Heart left ventricle (tissue), 16 donors: ENCODE measurements around the gene RPS17. TPM values are rescaled to one million over a fixed set of nuclear protein-coding genes. Genes with fewer than 3 reads are reported as not detected.

Experiments used
- ATAC-seq, 4 donors: fragments of 200-7000 bp; cut with Tn5 transposase; one replicate each; pipeline ENCODE4 v1.9.1; 2020 to 2022; ENCODE audit warnings: moderate library complexity in 4 of 4, mild to moderate bottlenecking in 3 of 4, moderate number of reproducible peaks in 1 of 4
- DNase-seq, 5 donors: peaks; one replicate each; pipeline ENCODE4 v3.0.0-alpha.2; 2020
- H3K27ac ChIP-seq, 12 donors: fragments of 200-600 bp; sonication (generic) in 4 of 12; one replicate each; pipeline versions ENCODE4 v1.5.0 to v1.8.0; 2016 to 2022; ENCODE audit warnings: mild to moderate bottlenecking in 2 of 12
- H3K27me3 ChIP-seq, 9 donors: fragments of 200-600 bp; sonication (generic) in 2 of 9; one replicate each; pipeline versions ENCODE4 v1.5.1 to v1.8.0; 2016 to 2022; ENCODE audit warnings: mild to moderate bottlenecking in 3 of 9
- H3K36me3 ChIP-seq, 9 donors: fragments of 200-600 bp; sonication (generic) in 2 of 9; one replicate each; pipeline versions ENCODE4 v1.5.0 to v1.8.0; 2018 to 2022; ENCODE audit warnings: mild to moderate bottlenecking in 2 of 9
- H3K4me1 ChIP-seq, 12 donors: fragments of 200-600 bp; sonication (generic) in 4 of 12; one replicate each; pipeline versions ENCODE4 v1.5.0 to v1.8.0; 2016 to 2022; ENCODE audit warnings: mild to moderate bottlenecking in 3 of 12
- H3K4me3 ChIP-seq, 12 donors: fragments of 200-600 bp; sonication (generic) in 4 of 12; one replicate each; pipeline versions ENCODE4 v1.5.0 to v1.8.0; 2017 to 2022; ENCODE audit warnings: mild to moderate bottlenecking in 9 of 12, moderate library complexity in 4 of 12
- H3K9me3 ChIP-seq, 12 donors: fragments of 200-600 bp; sonication (generic) in 4 of 12; one replicate each; pipeline versions ENCODE4 v1.5.0 to v1.8.0; 2016 to 2022; ENCODE audit warnings: mild to moderate bottlenecking in 1 of 12
- POLR2A ChIP-seq, 2 donors: fragments of 450-650 bp; IDR thresholded peaks; one replicate each; pipeline ENCODE4 v1.6.1; 2017; ENCODE audit warnings: antibody characterized with exemption in 2 of 2, mild to moderate bottlenecking in 2 of 2, moderate library complexity in 2 of 2
- WGBS, 4 donors: extraction: QIAGEN DNeasy Blood & Tissue Kit in 2 of 4; methylation state at CpG; one replicate each; pipeline versions ENCODE4 v1.1.5 to v1.1.7; 2013 to 2018; 5-methylcytosine and 5-hydroxymethylcytosine counted together
- intact Hi-C, 10 donors: fragments of 100-400 bp; cut with DNase I; formaldehyde crosslinking; loops; one replicate each; pipeline versions ENCODE4 v1.11.1 to v1.14.2; 2022
- polyA plus RNA-seq, 2 donors: library from polyadenylated mRNA; stranded (reverse); fragments of 200-250 nt; gene quantifications; one replicate each; pipeline ENCODE4 v1.2.3, GENCODE V29; 2013
- total RNA-seq, 9 donors: library from RNA; depleted of rRNA in 2 of 9; stranded (reverse); fragments of >200 nt in 2 of 9; fragmentation: NEBNext Ultra II Directional in 3 of 9; extraction: Animal tissue kit (Norgen Biotek cat#: 25700) in 3 of 9; gene quantifications; one replicate each; pipeline versions ENCODE4 v1.1.0 to v1.2.4, GENCODE V29; 2016 to 2023
- TF ChIP-seq, protein P1 (sequence below), 12 donors: fragments of 200-600 bp; sonication (generic) in 4 of 12; IDR thresholded peaks; one replicate each; pipeline versions ENCODE4 v1.5.0 to v1.8.0; 2018 to 2022; ENCODE audit warnings: antibody characterized with exemption in 12 of 12, mild to moderate bottlenecking in 5 of 12
- donor health status: ischemic (EF 13 %, LVEDD 7.1; RV severe dilation, severe dysfunction).
- donor health status: healthy with polysubstance abuse.
- donor health status: DM: no; HTN: yes; CAD: no.
- donor health status: DM: no; HTN: no; CAD: no.
- donor health status: ischemic (EF 25% LVEDD 6.9; RV normal size, moderate dysfunction).
- donor health status: ischemic (EF 25% LVEDD 5.7; RV mildly dilated, moderate dysfunction).
- donor health status: healthy.
- donor health status: DM: yes; HTN: yes; CAD: no.
- donor health status: ischemic (EF 35%, LVEDD 5.7; RV mildly dilated, moderate dysfunction).
- donor health status: nonischemic (EF 11% LVEDD 7.7; RV severe dilation, severe dysfunction).
- donor health status: DM: yes; HTN: yes; CAD: no.
- donor health status: PGD.
- donor health status: ischemic (EF 29% LVEDD 5.4; RV normal size, mild dysfunction).
- donor health status: nonischemic (EF 23%, LVEDD 6.1; RV moderate dilation, normal function).

The RPS17 gene
- total and polyA plus RNA-seq, 11 donors = 621 to 3,234 (median 882) TPM

DNA sequence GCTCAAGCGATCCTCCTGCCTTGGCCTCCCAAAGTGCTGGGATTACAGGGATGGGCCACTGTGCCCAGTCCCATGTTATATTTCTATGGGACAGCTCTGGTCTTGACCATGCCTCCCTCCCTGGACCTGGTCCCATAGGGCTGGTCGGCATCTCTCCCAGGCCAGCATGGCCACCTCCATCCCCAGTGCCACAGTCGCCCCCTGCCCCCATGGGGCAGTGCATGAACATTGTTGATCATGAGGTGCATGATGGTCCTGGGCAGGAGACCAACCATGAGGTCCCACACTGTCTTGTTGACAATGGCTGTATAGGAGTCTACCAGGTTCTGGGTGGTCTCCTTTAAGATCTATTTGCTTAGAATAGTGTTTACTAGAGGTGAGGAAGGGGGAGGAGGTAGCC is 6.5 kb downstream of the RPS17 start:
- TF ChIP-seq POLR2A (IDR thresholded peaks at IDR 0.05) = no peak
- TF ChIP-seq, protein P1, sequence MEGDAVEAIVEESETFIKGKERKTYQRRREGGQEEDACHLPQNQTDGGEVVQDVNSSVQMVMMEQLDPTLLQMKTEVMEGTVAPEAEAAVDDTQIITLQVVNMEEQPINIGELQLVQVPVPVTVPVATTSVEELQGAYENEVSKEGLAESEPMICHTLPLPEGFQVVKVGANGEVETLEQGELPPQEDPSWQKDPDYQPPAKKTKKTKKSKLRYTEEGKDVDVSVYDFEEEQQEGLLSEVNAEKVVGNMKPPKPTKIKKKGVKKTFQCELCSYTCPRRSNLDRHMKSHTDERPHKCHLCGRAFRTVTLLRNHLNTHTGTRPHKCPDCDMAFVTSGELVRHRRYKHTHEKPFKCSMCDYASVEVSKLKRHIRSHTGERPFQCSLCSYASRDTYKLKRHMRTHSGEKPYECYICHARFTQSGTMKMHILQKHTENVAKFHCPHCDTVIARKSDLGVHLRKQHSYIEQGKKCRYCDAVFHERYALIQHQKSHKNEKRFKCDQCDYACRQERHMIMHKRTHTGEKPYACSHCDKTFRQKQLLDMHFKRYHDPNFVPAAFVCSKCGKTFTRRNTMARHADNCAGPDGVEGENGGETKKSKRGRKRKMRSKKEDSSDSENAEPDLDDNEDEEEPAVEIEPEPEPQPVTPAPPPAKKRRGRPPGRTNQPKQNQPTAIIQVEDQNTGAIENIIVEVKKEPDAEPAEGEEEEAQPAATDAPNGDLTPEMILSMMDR (IDR thresholded peaks at IDR 0.05) = no peak
- Histone ChIP-seq H3K4me3 (no peak overlapping the region), H3K9me3 (no peaks in the 10 kb centered on the region), H3K36me3 (peaks cover 0 to 58% (median 50%) of the 10 kb centered on the region in 9 donors), H3K27me3 (no peaks in the 10 kb centered on the region), H3K27ac (no peak overlapping the region), H3K4me1 (peaks cover 3 to 40% (median 16%) of the 10 kb centered on the region in 12 donors)
- WGBS, 4 donors = 97 to 100% (median 99%) methylated on average over 2 to 3 of the region's 3 CpGs
- intact Hi-C loops = loop anchor here in 6 of 10 donors (10.0 kb wide), 5 partner anchors 221 to 489 kb away; partner anchors contain the start of genes C15orf40 (in 1 of the 6), FSD2 (in 1 of the 6), MEX3B (in 1 of the 6) and WHAMM (in 1 of the 6)
- ATAC-seq = no peak
- no peak for DNase-seq

DNA sequence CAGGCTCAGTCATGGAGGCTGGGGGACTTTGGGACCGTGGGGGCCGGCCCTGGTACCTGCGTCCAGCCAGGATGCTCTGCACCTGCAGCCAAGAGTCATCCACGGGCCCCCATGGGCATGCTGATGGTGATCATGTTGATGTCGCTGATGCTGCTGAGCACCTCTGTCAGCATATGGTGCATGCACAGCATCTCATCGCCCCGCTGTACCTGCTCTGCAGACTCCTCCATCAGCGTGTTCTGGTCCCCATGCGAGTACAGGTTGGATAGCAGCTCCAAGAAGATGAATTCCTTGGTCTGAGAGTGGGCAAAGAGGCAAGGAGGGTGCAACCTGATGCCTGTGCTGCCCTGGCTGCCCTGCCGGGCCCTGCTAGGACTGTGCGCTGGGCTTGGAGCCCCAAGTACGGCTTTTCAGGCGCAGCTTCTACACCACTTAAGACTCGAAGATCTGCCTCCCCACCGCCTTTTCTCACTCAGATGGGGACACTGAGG is 7.2 kb downstream of the RPS17 start:
- intact Hi-C loops = loop anchor here in 6 of 10 donors (10.0 kb wide), 5 partner anchors 222 to 488 kb away; partner anchors contain the start of genes C15orf40 (in 1 of the 6), FSD2 (in 1 of the 6), MEX3B (in 1 of the 6) and WHAMM (in 1 of the 6)
- Histone ChIP-seq H3K27me3 (no peaks in the 10 kb centered on the region), H3K4me1 (peaks cover 0 to 32% (median 9%) of the 10 kb centered on the region in 12 donors), H3K4me3 (no peak overlapping the region), H3K36me3 (peaks cover 0 to 50% (median 42%) of the 10 kb centered on the region in 9 donors), H3K27ac (no peak overlapping the region), H3K9me3 (no peaks in the 10 kb centered on the region)
- DNase-seq = no peak
- 94 to 96% (median 95%) methylated on average over 13 to 15 of the region's 15 CpGs for WGBS, 4 donors
- ATAC-seq = no peak
- TF ChIP-seq POLR2A (IDR thresholded peaks at IDR 0.05) = no peak
- TF ChIP-seq, protein P1 (IDR thresholded peaks at IDR 0.05) = no peak

DNA sequence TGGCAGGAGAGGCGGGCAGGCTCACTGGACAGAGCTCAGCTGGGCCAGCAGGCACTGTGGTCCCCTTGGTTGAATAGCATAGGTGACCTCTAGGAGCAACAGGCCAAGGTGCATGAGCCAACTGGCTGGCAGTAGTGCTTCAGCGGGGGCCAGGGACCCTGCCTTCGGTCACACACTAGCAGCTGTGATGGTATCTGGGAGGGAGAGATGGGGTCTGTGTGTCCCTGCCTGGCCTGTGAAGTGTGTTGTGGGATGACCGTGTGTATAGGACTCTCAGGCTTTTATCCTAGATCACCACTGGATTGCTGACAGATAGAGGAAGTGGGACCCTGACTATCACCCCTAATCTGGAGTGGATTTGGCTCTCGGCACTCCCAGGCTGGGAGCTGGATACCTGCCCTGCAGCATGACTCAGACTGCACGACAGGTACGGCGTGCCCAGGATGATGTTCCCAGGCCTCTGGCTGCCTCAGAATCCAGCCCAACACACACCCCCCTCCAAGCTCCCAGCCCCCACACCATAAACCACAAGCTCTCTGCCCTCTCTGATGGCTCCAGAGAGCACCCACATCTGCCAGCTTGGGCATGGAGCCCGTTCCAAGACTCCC is 7.8 kb downstream of the RPS17 start:
- WGBS, 4 donors = 57 to 82% (median 66%) methylated on average over 8 to 9 of the region's 9 CpGs
- H3K4me3 ChIP-seq = no peak overlapping the region
- ATAC-seq = no peak
- H3K27ac ChIP-seq = no peak overlapping the region
- no peaks in the 10 kb centered on the region for H3K9me3 ChIP-seq
- intact Hi-C loops = loop anchor here in 6 of 10 donors (10.0 kb wide), 5 partner anchors 222 to 488 kb away; partner anchors contain the start of genes C15orf40 (in 1 of the 6), FSD2 (in 1 of the 6), MEX3B (in 1 of the 6) and WHAMM (in 1 of the 6)
- TF ChIP-seq, protein P1 (IDR thresholded peaks at IDR 0.05) = no peak
- TF ChIP-seq POLR2A (IDR thresholded peaks at IDR 0.05) = no peak
- no peaks in the 10 kb centered on the region for H3K27me3 ChIP-seq
- peaks cover 0 to 26% (median 5%) of the 10 kb centered on the region in 12 donors for H3K4me1 ChIP-seq
- DNase-seq = no peak
- peaks cover 0 to 45% (median 37%) of the 10 kb centered on the region in 9 donors for H3K36me3 ChIP-seq
